ENCODE data around the gene CYP3A5. TPM values are rescaled to one million over a fixed set of nuclear protein-coding genes. Genes with fewer than 3 reads are reported as not detected.
"Not testable (repeated sequence)": the region's sequence is repeated elsewhere in the genome, so short reads cannot be mapped to it uniquely, and the experiment has no call there.

The CYP3A5 gene
- total and polyA plus RNA-seq, 2 of the 8 experiments (the other 6 are each of a cell fraction or from before 2014, with no cell fraction given), result 0.06 TPM; not detected in 1

GRCh38 chr7:99654626-99655025 lies 25.2 kb downstream of the CYP3A5 start:
- not testable (repeated sequence) for FAIRE-seq

More at GRCh38 chr7:99654626-99655025, 25.2 kb downstream of the CYP3A5 start:
- H3K79me2 ChIP-seq (ENCODE audit: control insufficient read depth in 1 of 2, insufficient read depth in 2 of 2, low read length in 2 of 2); H3K18ac ChIP-seq (ENCODE audit: extremely low read depth, low read length); H2BK5ac ChIP-seq (ENCODE audit: low read depth, low read length); H3K4me3 ChIP-seq (ENCODE audit: extremely low read depth in 1 of 4, insufficient read depth in 2 of 4, low read depth in 3 of 4, low read length in 4 of 4); H4K5ac ChIP-seq (ENCODE audit: insufficient read length, low read depth, low read length); H3K27ac ChIP-seq (ENCODE audit: low read depth, low read length); H3K4me2 ChIP-seq (ENCODE audit: insufficient read depth in 1 of 2, low read depth in 2 of 2, low read length in 2 of 2); H4K20me1 ChIP-seq (replicated peaks in 1 of 2; ENCODE audit: control insufficient read depth in 1 of 2, insufficient read depth in 2 of 2, low read length in 2 of 2); H3K56ac ChIP-seq (replicated peaks; ENCODE audit: insufficient read length, low read depth, low read length); H3K79me1 ChIP-seq (ENCODE audit: low read depth, low read length); H3K9me3 ChIP-seq (ENCODE audit: insufficient read depth in 2 of 2, low read depth in 1 of 2, low read length in 1 of 2); H3K27me3 ChIP-seq (replicated peaks in 1 of 4; ENCODE audit: control insufficient read depth in 3 of 4, extremely low read depth in 1 of 4, insufficient read depth in 3 of 4, low read length in 3 of 4); H3K4me1 ChIP-seq (replicated peaks in 1 of 4; ENCODE audit: control insufficient read depth in 3 of 4, insufficient read depth in 4 of 4, low read length in 3 of 4); H2BK12ac ChIP-seq (ENCODE audit: low read depth, low read length); H2AFZ ChIP-seq (ENCODE audit: low read length); CTCF ChIA-PET (ENCODE audit: partially characterized antibody); H2AK5ac ChIP-seq (ENCODE audit: low read depth, low read length); H3K9ac ChIP-seq (replicated peaks in 1 of 4; ENCODE audit: extremely low read depth in 1 of 4, low read depth in 3 of 4, low read length in 3 of 4); H2BK120ac ChIP-seq (replicated peaks; ENCODE audit: low read depth, low read length); DNase-seq (ENCODE audit: low read depth in 1 of 2, low spot score in 2 of 2); H3K23me2 ChIP-seq (ENCODE audit: low read depth, low read length); H3K23ac ChIP-seq (ENCODE audit: insufficient read length); POLR2A ChIA-PET (ENCODE audit: partially characterized antibody); H3K4ac ChIP-seq (replicated peaks; ENCODE audit: insufficient read length, low read depth, low read length); H3K14ac ChIP-seq (ENCODE audit: insufficient read length); H4K8ac ChIP-seq (ENCODE audit: extremely low read depth, insufficient read depth, low read length); H2BK15ac ChIP-seq (ENCODE audit: low read length); H3K36me3 ChIP-seq (ENCODE audit: control insufficient read depth in 2 of 4, insufficient read depth in 4 of 4, low read length in 3 of 4); H4K91ac ChIP-seq (replicated peaks; ENCODE audit: insufficient read length, low read length); H2BK20ac ChIP-seq (ENCODE audit: low read length): not testable (repeated sequence)
- 87% methylated on average over 3 of the region's 3 CpGs; no CpG with 5 or more reads in 1 of the 2 experiments for WGBS, 2 experiments (ENCODE audit: extremely low coverage in 1 of 2, insufficient coverage in 1 of 2, insufficient read length in 1 of 2, insufficient replicate concordance in 2 of 2, low coverage in 1 of 2, low lambda C conversion rate in 2 of 2, missing lambda C conversion rate in 1 of 2)

Measured in H1 (cell line).